Uterus (tissue), 2 donors: ENCODE data around the gene RBM27.

Experiments used
- POLR2A ChIP-seq, 2 donors: fragments of 450-650 bp; IDR thresholded peaks; one replicate each; pipeline ENCODE4 v1.6.1; 2016; ENCODE audit warnings: antibody characterized with exemption in 2 of 2, mild to moderate bottlenecking in 1 of 2, moderate library complexity in 1 of 2
- TF ChIP-seq, protein P1 (sequence below), 4 experiments: fragments of 200-600 bp in 2 of 4; fragments of 450-650 bp in 2 of 4; sonication (generic) in 2 of 4; IDR thresholded peaks; one replicate each; pipeline ENCODE4 v1.5.1; 2016 to 2019; ENCODE audit warnings: antibody characterized with exemption in 4 of 4, mild to moderate bottlenecking in 2 of 4, moderate library complexity in 1 of 4

DNA sequence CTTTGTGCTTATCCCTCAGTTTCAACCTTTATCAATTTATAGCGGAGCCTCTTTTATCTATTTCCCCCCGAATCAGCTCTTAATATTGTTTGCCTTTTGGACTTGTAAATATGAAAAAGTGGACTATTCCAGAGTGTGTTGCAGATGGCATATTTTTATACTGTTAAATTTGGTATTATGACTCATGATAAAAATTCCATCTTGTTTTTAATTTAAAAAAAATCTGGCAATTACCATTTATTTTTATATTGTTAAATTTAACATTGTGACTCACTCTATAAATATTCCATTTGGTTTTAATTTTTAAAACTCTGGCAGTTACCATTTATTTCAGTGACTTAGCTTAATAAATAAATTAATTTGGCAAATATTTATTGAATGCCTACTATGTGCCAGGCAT lies 37.5 kb downstream of the RBM27 start:
- TF ChIP-seq, protein P1, sequence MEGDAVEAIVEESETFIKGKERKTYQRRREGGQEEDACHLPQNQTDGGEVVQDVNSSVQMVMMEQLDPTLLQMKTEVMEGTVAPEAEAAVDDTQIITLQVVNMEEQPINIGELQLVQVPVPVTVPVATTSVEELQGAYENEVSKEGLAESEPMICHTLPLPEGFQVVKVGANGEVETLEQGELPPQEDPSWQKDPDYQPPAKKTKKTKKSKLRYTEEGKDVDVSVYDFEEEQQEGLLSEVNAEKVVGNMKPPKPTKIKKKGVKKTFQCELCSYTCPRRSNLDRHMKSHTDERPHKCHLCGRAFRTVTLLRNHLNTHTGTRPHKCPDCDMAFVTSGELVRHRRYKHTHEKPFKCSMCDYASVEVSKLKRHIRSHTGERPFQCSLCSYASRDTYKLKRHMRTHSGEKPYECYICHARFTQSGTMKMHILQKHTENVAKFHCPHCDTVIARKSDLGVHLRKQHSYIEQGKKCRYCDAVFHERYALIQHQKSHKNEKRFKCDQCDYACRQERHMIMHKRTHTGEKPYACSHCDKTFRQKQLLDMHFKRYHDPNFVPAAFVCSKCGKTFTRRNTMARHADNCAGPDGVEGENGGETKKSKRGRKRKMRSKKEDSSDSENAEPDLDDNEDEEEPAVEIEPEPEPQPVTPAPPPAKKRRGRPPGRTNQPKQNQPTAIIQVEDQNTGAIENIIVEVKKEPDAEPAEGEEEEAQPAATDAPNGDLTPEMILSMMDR (IDR thresholded peaks at IDR 0.05): no peak
- no peak for TF ChIP-seq POLR2A (IDR thresholded peaks at IDR 0.05)
